Neutrophil (primary cell): ENCODE data around the gene NPHP4.

ENCODE experiments used
- H3K27ac ChIP-seq: fragments of 200-600 bp; sonication (generic); 2 replicates; pipeline ENCODE4 v1.5.1; 2016; ENCODE audit warnings: mild to moderate bottlenecking, moderate library complexity
- H3K27me3 ChIP-seq: fragments of 200-600 bp; sonication (generic); 2 replicates; pipeline ENCODE4 v1.6.0; 2016; ENCODE audit warnings: mild to moderate bottlenecking
- H3K36me3 ChIP-seq: fragments of 200-600 bp; sonication (generic); 2 replicates; pipeline ENCODE4 v1.5.1; 2017
- H3K4me1 ChIP-seq, 2 experiments: fragments of 200-600 bp in 1 of 2; sonication (generic) in 1 of 2; 1 replicate in 1 of 2; 2 replicates in 1 of 2; pipeline versions ENCODE4 v1.5.1 to v1.6.1; 2013 to 2016; ENCODE audit warnings: low read depth in 1 of 2, low read length in 1 of 2, mild to moderate bottlenecking in 1 of 2, moderate library complexity in 1 of 2; ENCODE audit not compliant: control insufficient read depth in 1 of 2, insufficient read depth in 1 of 2
- H3K4me3 ChIP-seq, 2 experiments: fragments of 200-600 bp in 1 of 2; sonication (generic) in 1 of 2; 1 replicate in 1 of 2; 2 replicates in 1 of 2; pipeline ENCODE4 v1.5.1; 2013 to 2016; ENCODE audit warnings: low read depth in 1 of 2, low read length in 1 of 2, mild to moderate bottlenecking in 1 of 2, moderate library complexity in 1 of 2
- H3K9me3 ChIP-seq: fragments of 200-600 bp; sonication (generic); 2 replicates; pipeline ENCODE4 v1.5.1; 2016
- TF ChIP-seq, protein P1 (sequence below): fragments of 200-600 bp; sonication (generic); IDR thresholded peaks from 2 replicates; pipeline ENCODE4 v1.5.1; 2016; ENCODE audit warnings: antibody characterized with exemption

NPHP4 gene

DNA sequence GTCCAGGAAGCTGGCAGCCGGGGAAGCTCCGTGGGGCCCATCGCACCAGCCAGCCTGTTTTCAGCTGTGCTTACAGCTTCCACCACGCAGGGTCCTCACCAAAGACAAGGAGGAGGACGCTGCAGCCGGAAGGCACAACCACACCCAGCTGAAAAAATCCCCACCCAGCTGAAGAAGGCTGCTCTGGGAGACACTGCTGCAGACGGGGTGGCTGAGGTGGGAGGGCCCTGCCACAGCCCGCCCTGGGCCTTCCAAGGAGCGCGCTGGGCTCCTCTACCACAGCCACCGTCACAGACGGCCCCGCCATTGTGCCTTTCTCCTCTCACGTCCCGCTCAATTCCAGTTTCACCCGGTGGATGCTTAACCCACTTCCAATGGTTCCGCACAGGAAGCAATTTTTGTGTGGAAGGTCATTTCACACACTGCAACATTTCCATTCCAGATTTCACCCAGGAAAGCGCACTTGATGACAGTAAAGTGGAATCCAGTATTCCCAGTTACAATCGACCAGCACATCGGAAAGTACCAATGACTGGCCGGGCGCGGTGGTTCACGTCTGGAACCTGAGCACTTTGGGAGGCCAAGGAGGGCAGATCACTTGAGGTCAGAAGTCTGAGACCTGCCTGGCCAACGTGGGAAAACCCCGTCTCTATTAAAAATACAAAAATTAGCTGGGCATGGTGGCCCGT is 47.9 kb downstream of the NPHP4 start:
- no peaks in the 10 kb centered on the region for H3K9me3 ChIP-seq
- peaks cover 19% of the 10 kb centered on the region for H3K36me3 ChIP-seq
- H3K4me1 ChIP-seq = no peaks in the 10 kb centered on the region
- no peaks in the 10 kb centered on the region for H3K27me3 ChIP-seq
- TF ChIP-seq, protein P1, sequence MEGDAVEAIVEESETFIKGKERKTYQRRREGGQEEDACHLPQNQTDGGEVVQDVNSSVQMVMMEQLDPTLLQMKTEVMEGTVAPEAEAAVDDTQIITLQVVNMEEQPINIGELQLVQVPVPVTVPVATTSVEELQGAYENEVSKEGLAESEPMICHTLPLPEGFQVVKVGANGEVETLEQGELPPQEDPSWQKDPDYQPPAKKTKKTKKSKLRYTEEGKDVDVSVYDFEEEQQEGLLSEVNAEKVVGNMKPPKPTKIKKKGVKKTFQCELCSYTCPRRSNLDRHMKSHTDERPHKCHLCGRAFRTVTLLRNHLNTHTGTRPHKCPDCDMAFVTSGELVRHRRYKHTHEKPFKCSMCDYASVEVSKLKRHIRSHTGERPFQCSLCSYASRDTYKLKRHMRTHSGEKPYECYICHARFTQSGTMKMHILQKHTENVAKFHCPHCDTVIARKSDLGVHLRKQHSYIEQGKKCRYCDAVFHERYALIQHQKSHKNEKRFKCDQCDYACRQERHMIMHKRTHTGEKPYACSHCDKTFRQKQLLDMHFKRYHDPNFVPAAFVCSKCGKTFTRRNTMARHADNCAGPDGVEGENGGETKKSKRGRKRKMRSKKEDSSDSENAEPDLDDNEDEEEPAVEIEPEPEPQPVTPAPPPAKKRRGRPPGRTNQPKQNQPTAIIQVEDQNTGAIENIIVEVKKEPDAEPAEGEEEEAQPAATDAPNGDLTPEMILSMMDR = no peak
- no peak overlapping the region for H3K4me3 ChIP-seq
- H3K27ac ChIP-seq = no peak overlapping the region

DNA sequence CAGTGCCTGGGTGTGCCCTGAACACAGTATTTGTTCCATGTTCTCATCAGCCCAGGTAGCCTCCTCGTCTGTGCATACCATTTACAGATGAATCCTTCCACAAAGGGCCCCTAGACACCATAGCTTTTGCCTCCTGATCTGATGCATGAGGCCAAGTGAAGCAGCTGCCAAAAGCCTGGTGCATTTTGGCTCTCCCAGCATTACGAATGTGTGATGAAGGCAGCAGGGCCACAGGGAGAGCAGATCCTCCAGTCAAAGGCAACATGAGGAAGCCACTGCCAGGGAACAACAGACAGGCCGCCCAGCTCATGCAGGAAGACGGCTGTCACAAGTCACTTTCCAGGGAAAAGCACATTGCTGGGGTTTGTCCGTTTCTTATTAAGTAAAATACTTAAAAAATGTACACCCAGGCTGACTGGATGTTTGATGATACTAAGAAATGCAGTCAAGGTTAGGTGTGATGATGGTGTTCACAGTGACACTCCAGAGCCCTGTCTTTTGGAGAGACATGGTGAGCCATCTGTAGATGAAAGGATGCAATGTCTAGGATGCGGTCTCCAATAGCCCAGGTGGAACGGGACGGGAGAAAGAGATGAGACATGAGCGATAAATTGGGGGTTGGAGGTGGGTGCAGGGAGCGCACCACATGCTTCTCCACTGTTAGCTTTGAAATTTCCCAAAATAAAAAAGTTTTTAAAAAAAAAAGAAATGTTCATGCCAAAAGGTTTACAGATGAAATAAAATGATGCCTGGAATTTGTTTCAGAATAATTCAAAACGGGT is 48.7 kb downstream of the NPHP4 start:
- Histone ChIP-seq H3K4me3 (no peak overlapping the region), H3K9me3 (no peaks in the 10 kb centered on the region), H3K27me3 (no peaks in the 10 kb centered on the region), H3K27ac (no peak overlapping the region), H3K4me1 (no peaks in the 10 kb centered on the region), H3K36me3 (peaks cover 19% of the 10 kb centered on the region)
- TF ChIP-seq, protein P1 = no peak

DNA sequence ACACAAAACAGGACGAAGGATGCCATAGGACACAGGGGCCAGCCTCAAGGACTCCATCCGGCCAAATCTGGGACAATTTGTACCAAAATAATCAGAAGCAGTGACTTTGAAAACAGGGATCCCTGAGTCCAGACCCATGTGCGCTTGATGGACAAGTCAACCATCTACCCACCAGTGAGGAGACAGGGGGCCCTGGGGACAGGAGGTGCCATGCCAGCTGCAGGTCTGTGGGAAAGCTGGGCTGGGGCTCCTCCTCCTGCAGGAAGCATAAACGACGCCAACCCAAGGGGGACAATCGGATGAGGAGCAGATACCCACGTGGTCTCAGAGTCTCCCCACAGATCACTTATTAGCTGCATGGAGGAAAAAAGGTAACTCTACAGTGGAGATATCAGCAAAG is 50.6 kb downstream of the NPHP4 start:
- Histone ChIP-seq H3K4me1 (no peaks in the 10 kb centered on the region), H3K27me3 (no peaks in the 10 kb centered on the region), H3K27ac (no peak overlapping the region), H3K36me3 (peaks cover 14% of the 10 kb centered on the region), H3K9me3 (no peaks in the 10 kb centered on the region), H3K4me3 (no peak overlapping the region)
- TF ChIP-seq, protein P1 = no peak

DNA sequence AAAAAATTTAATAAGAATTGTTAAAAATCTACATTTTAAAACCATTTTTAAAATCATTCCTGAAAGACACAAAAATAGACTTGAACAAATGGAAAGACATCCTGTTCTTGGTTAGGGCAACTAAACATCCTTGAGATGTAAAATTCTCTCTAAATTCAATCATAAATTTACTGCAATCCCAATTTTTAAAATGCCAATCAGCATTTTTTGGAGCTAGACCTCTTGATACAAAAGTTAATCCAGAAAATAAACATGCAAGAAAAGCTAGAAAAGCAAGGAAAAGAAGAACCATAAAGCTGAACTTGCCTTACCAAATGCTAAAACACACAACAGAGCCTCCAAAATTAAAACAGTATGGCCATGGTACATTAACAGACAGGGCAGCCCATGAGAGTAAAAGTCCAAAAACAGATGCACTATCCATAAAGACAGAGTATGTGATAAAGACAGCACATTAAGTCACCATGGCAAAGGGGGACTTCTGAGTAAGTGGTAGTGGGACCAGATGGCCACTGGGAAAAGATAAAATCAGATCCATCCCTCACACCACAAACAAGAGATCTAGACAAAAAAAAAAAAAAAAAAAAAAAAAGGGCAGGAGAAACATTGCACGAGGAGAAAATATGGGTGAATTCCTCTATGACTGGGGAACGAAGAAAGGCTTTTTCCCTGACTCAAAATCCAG is 51.4 kb downstream of the NPHP4 start:
- Histone ChIP-seq H3K27me3 (no peaks in the 10 kb centered on the region), H3K9me3 (no peaks in the 10 kb centered on the region), H3K27ac (no peak overlapping the region), H3K4me1 (no peaks in the 10 kb centered on the region), H3K36me3 (peaks cover 9% of the 10 kb centered on the region), H3K4me3 (no peak overlapping the region)
- TF ChIP-seq, protein P1 = no peak

DNA sequence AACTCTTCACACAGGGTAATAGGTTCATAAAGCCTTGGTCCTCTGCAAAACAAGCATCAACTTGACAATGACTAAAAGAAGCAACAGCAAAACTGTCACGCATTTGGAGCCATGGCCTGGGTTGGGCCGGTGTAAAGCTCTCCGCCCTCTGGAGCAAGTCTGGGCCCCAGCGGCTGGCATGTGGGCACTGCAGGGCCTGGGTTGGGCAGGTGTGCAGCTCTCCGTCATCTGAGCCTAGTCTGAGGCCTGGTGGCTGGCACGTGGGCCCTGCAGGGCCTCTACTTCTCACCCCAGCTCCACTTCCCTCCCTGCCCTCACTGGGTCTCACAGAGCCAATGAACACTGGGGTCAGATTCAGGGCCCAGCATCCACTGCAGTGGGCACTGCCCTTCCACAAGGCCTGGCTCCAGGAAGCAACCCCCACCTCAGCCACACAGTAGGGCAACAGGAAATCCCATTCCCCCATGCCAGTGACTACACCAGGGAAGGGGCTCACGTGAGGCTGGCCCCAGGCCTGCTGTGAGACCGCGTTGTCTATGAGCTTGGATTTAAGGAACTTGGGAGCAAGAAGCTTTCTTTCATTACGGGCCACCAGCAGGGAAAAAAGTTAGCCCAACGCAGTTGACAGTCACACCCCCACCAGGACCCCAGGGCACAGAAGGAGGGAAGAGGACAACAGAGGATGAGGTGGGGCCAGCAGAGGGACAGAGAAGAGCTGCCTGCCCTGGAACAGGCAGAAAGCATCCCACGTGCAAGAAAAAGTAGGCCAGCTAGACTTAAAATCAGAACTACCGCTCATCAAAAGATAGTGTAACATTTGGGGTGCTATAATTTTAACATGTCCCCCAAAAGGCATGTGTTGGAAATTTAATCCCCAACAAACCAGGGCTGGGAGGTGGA is 52.7 kb downstream of the NPHP4 start:
- H3K9me3 ChIP-seq = no peaks in the 10 kb centered on the region
- H3K4me3 ChIP-seq = no peak overlapping the region
- H3K27ac ChIP-seq = no peak overlapping the region
- TF ChIP-seq, protein P1 = no peak
- H3K27me3 ChIP-seq = no peaks in the 10 kb centered on the region
- H3K4me1 ChIP-seq = no peaks in the 10 kb centered on the region
- H3K36me3 ChIP-seq = no peaks in the 10 kb centered on the region
